NCI-H187 (cell line): Measurements from ENCODE around the gene AAMP.
"Not testable (repeated sequence)": the region's sequence is repeated elsewhere in the genome, so short reads cannot be mapped to it uniquely, and the experiment has no call there.

Experiments used
- DNase-seq, 2 experiments: peaks; one replicate each; lab custom pipeline; 2025; lab: John Stamatoyannopoulos, UW

AAMP gene

GRCh38 chr2:218269900-218270720 lies at the start of gene AAMP, which contains the start of gene PNKD:
Gene AAMP (minus strand): TSS chr2:218270137. CDS start chr2:218270086, 51 bp downstream.
Gene PNKD (plus strand): TSS chr2:218270519. CDS start chr2:218270536, 17 bp downstream.
- DNase-seq: peak; percentile 94 to 95

GRCh38 chr2:218318241-218318640 lies 48.3 kb upstream of the AAMP start:
- no peak for DNase-seq

- DNase-seq: no peak
These were observed 47.9 kb upstream of the AAMP start for GRCh38 chr2:218317835-218318234.

GRCh38 chr2:218317303-218317630 lies 47.3 kb upstream of the AAMP start:
- DNase-seq: no peak

GRCh38 chr2:218315397-218315796 lies 45.5 kb upstream of the AAMP start:
- no peak for DNase-seq

- not testable (repeated sequence) for DNase-seq
These were observed 44.8 kb upstream of the AAMP start for GRCh38 chr2:218314764-218315163.

GRCh38 chr2:218313356-218313755 lies 43.4 kb upstream of the AAMP start:
- no peak for DNase-seq

- no peak for DNase-seq
These were observed 42.4 kb upstream of the AAMP start for GRCh38 chr2:218312267-218312756.

- DNase-seq: not testable (repeated sequence)
These were observed 41.8 kb upstream of the AAMP start for GRCh38 chr2:218311541-218312266.

- DNase-seq: no peak
These were observed 41.1 kb upstream of the AAMP start for GRCh38 chr2:218310853-218311540.

- DNase-seq: no peak
These were observed 37.6 kb upstream of the AAMP start for GRCh38 chr2:218307415-218308090.

GRCh38 chr2:218306184-218306920 lies 36.4 kb upstream of the AAMP start:
- no peak for DNase-seq

GRCh38 chr2:218305383-218305782 lies 35.4 kb upstream of the AAMP start:
- no peak for DNase-seq

- peak; percentile 39 to 49 for DNase-seq
These were observed 31.4 kb upstream of the AAMP start for GRCh38 chr2:218301176-218301819.

- no peak for DNase-seq
These were observed 30.2 kb upstream of the AAMP start for GRCh38 chr2:218300141-218300540.

- DNase-seq: no peak
These were observed 28.5 kb upstream of the AAMP start for GRCh38 chr2:218298314-218298875.

- DNase-seq: no peak
These were observed 26.9 kb upstream of the AAMP start for GRCh38 chr2:218296847-218297246.

GRCh38 chr2:218296200-218296599 lies 26.3 kb upstream of the AAMP start:
- no peak for DNase-seq

- DNase-seq: no peak
These were observed 25.1 kb upstream of the AAMP start for GRCh38 chr2:218295029-218295428.

- DNase-seq: no peak
These were observed 24.6 kb upstream of the AAMP start for GRCh38 chr2:218294430-218295022.
